Measurements from ENCODE around the gene EYS. TPM values are rescaled to one million over a fixed set of nuclear protein-coding genes. Genes with fewer than 3 reads are reported as not detected.

The EYS gene
- total RNA-seq, 1 experiment from 2014 or later = not detected

GRCh38 chr6:64733433-64733832 lies 973.6 kb downstream of the EYS start:
- no peaks in the 10 kb centered on the region for H3K36me3 ChIP-seq
- no peak for DNase-seq (ENCODE audit: low read depth in 1 of 2, low spot score in 2 of 2)
- H3K4me1 ChIP-seq (replicated peaks) = no peaks in the 10 kb centered on the region
- no peaks in the 10 kb centered on the region for H3K27me3 ChIP-seq (replicated peaks)
- no peak overlapping the region for H3K4me3 ChIP-seq
- H3K27ac ChIP-seq = no peak overlapping the region
- H3K9me3 ChIP-seq (replicated peaks) = no peaks in the 10 kb centered on the region; the same call in 1 of the 2 replicates

- no peak for DNase-seq (ENCODE audit: low read depth in 1 of 2, low spot score in 2 of 2)
- Histone ChIP-seq H3K36me3 (no peaks in the 10 kb centered on the region), H3K27ac (no peak overlapping the region), H3K4me1 (replicated peaks) (no peaks in the 10 kb centered on the region), H3K9me3 (replicated peaks) (no peaks in the 10 kb centered on the region; the same call in 1 of the 2 replicates), H3K27me3 (replicated peaks) (no peaks in the 10 kb centered on the region), H3K4me3 (no peak overlapping the region)
These were observed 974.1 kb downstream of the EYS start for GRCh38 chr6:64732888-64733287.

GRCh38 chr6:64729522-64729921 lies 977.5 kb downstream of the EYS start:
- Histone ChIP-seq H3K36me3 (no peaks in the 10 kb centered on the region), H3K4me3 (no peak overlapping the region), H3K9me3 (replicated peaks) (no peaks in the 10 kb centered on the region; the same call in 1 of the 2 replicates), H3K27me3 (replicated peaks) (no peaks in the 10 kb centered on the region), H3K4me1 (replicated peaks) (no peaks in the 10 kb centered on the region), H3K27ac (no peak overlapping the region)
- DNase-seq (ENCODE audit: low read depth in 1 of 2, low spot score in 2 of 2) = no peak

- H3K27me3 ChIP-seq (replicated peaks) = no peaks in the 10 kb centered on the region
- no peak overlapping the region for H3K27ac ChIP-seq
- no peak overlapping the region for H3K4me3 ChIP-seq
These were observed 980.0 kb downstream of the EYS start for GRCh38 chr6:64727075-64727474.

GRCh38 chr6:64724091-64724490 lies 982.9 kb downstream of the EYS start:
- no peaks in the 10 kb centered on the region for H3K27me3 ChIP-seq (replicated peaks)
- no peak overlapping the region for H3K4me3 ChIP-seq
- no peaks in the 10 kb centered on the region for H3K4me1 ChIP-seq (replicated peaks)
- H3K9me3 ChIP-seq (replicated peaks) = peaks cover 6% of the 10 kb centered on the region; the same call in 1 of the 2 replicates
- DNase-seq (ENCODE audit: low read depth in 1 of 2, low spot score in 2 of 2) = no peak
- no peak overlapping the region for H3K27ac ChIP-seq
- no peaks in the 10 kb centered on the region for H3K36me3 ChIP-seq

More at GRCh38 chr6:64727075-64727474, 980.0 kb downstream of the EYS start:
- Histone ChIP-seq H3K4me1 (replicated peaks) (no peaks in the 10 kb centered on the region), H3K9me3 (replicated peaks) (no peaks in the 10 kb centered on the region; the same call in 1 of the 2 replicates), H3K36me3 (no peaks in the 10 kb centered on the region)
- no peak for DNase-seq (ENCODE audit: low read depth in 1 of 2, low spot score in 2 of 2)

- no peaks in the 10 kb centered on the region for H3K4me1 ChIP-seq (replicated peaks)
- H3K36me3 ChIP-seq = no peaks in the 10 kb centered on the region
- no peak overlapping the region for H3K27ac ChIP-seq
- no peak for DNase-seq (ENCODE audit: low read depth in 1 of 2, low spot score in 2 of 2)
- H3K27me3 ChIP-seq (replicated peaks) = no peaks in the 10 kb centered on the region
- H3K4me3 ChIP-seq = no peak overlapping the region
- H3K9me3 ChIP-seq (replicated peaks) = peaks cover 6% of the 10 kb centered on the region; the same call in 1 of the 2 replicates
These were observed 983.5 kb downstream of the EYS start for GRCh38 chr6:64723327-64724058.

GRCh38 chr6:64721865-64722264 lies 985.2 kb downstream of the EYS start:
- Histone ChIP-seq H3K9me3 (replicated peaks) (peaks cover 6% of the 10 kb centered on the region; the same call in 1 of the 2 replicates), H3K4me3 (no peak overlapping the region)
- no peak for DNase-seq (ENCODE audit: low read depth in 1 of 2, low spot score in 2 of 2)

GRCh38 chr6:64717281-64717680 lies 989.7 kb downstream of the EYS start:
- Histone ChIP-seq H3K4me1 (replicated peaks) (no peaks in the 10 kb centered on the region), H3K27me3 (replicated peaks) (no peaks in the 10 kb centered on the region), H3K36me3 (no peaks in the 10 kb centered on the region), H3K9me3 (replicated peaks) (peaks cover 6% of the 10 kb centered on the region; the same call in 1 of the 2 replicates), H3K4me3 (no peak overlapping the region), H3K27ac (no peak overlapping the region)
- no peak for DNase-seq (ENCODE audit: low read depth in 1 of 2, low spot score in 2 of 2)

More at GRCh38 chr6:64721865-64722264, 985.2 kb downstream of the EYS start:
- Histone ChIP-seq H3K36me3 (no peaks in the 10 kb centered on the region), H3K4me1 (replicated peaks) (no peaks in the 10 kb centered on the region), H3K27ac (no peak overlapping the region), H3K27me3 (replicated peaks) (no peaks in the 10 kb centered on the region)

- H3K4me3 ChIP-seq = no peak overlapping the region
- no peak for DNase-seq (ENCODE audit: low read depth in 1 of 2, low spot score in 2 of 2)
- no peaks in the 10 kb centered on the region for H3K36me3 ChIP-seq
These were observed 991.4 kb downstream of the EYS start for GRCh38 chr6:64715624-64716023.

GRCh38 chr6:64714073-64714472 lies 993.0 kb downstream of the EYS start:
- no peak overlapping the region for H3K4me3 ChIP-seq
- H3K36me3 ChIP-seq = no peaks in the 10 kb centered on the region
- H3K9me3 ChIP-seq (replicated peaks) = no peaks in the 10 kb centered on the region
- no peaks in the 10 kb centered on the region for H3K4me1 ChIP-seq (replicated peaks)
- no peak overlapping the region for H3K27ac ChIP-seq
- no peaks in the 10 kb centered on the region for H3K27me3 ChIP-seq (replicated peaks)
- DNase-seq (ENCODE audit: low read depth in 1 of 2, low spot score in 2 of 2) = no peak

More at GRCh38 chr6:64715624-64716023, 991.4 kb downstream of the EYS start:
- Histone ChIP-seq H3K27me3 (replicated peaks) (no peaks in the 10 kb centered on the region), H3K27ac (no peak overlapping the region), H3K4me1 (replicated peaks) (no peaks in the 10 kb centered on the region), H3K9me3 (replicated peaks) (peaks cover 6% of the 10 kb centered on the region; the same call in 1 of the 2 replicates)

- no peak overlapping the region for H3K4me3 ChIP-seq
- no peak overlapping the region for H3K27ac ChIP-seq
- H3K36me3 ChIP-seq = no peaks in the 10 kb centered on the region
- no peak for DNase-seq (ENCODE audit: low read depth in 1 of 2, low spot score in 2 of 2)
- no peaks in the 10 kb centered on the region for H3K4me1 ChIP-seq (replicated peaks)
- no peaks in the 10 kb centered on the region for H3K9me3 ChIP-seq (replicated peaks)
- no peaks in the 10 kb centered on the region for H3K27me3 ChIP-seq (replicated peaks)
These were observed 993.9 kb downstream of the EYS start for GRCh38 chr6:64713175-64713574.

GRCh38 chr6:64712606-64713005 lies 994.4 kb downstream of the EYS start:
- DNase-seq (ENCODE audit: low read depth in 1 of 2, low spot score in 2 of 2) = no peak
- no peak overlapping the region for H3K27ac ChIP-seq
- no peaks in the 10 kb centered on the region for H3K9me3 ChIP-seq (replicated peaks)
- H3K27me3 ChIP-seq (replicated peaks) = no peaks in the 10 kb centered on the region
- H3K4me1 ChIP-seq (replicated peaks) = no peaks in the 10 kb centered on the region
- no peaks in the 10 kb centered on the region for H3K36me3 ChIP-seq
- no peak overlapping the region for H3K4me3 ChIP-seq

GRCh38 chr6:64703922-64704321 lies 1003.1 kb downstream of the EYS start:
- Histone ChIP-seq H3K4me3 (no peak overlapping the region), H3K36me3 (no peaks in the 10 kb centered on the region), H3K27ac (no peak overlapping the region), H3K4me1 (replicated peaks) (no peaks in the 10 kb centered on the region), H3K27me3 (replicated peaks) (no peaks in the 10 kb centered on the region), H3K9me3 (replicated peaks) (no peaks in the 10 kb centered on the region)
- DNase-seq (ENCODE audit: low read depth in 1 of 2, low spot score in 2 of 2) = no peak

GRCh38 chr6:64696053-64696452 lies 1011.0 kb downstream of the EYS start:
- H3K27me3 ChIP-seq (replicated peaks) = no peaks in the 10 kb centered on the region
- no peaks in the 10 kb centered on the region for H3K36me3 ChIP-seq
- H3K9me3 ChIP-seq (replicated peaks) = peaks cover 2% of the 10 kb centered on the region; the same call in 1 of the 2 replicates
- no peaks in the 10 kb centered on the region for H3K4me1 ChIP-seq (replicated peaks)
- no peak overlapping the region for H3K4me3 ChIP-seq
- DNase-seq (ENCODE audit: low read depth in 1 of 2, low spot score in 2 of 2) = no peak
- no peak overlapping the region for H3K27ac ChIP-seq

Measured in SJSA1 (cell line).